Measurements from ENCODE around the gene TIMM44.
"Not testable (repeated sequence)": the region's sequence is repeated elsewhere in the genome, so short reads cannot be mapped to it uniquely, and the experiment has no call there.

Gene TIMM44

DNA sequence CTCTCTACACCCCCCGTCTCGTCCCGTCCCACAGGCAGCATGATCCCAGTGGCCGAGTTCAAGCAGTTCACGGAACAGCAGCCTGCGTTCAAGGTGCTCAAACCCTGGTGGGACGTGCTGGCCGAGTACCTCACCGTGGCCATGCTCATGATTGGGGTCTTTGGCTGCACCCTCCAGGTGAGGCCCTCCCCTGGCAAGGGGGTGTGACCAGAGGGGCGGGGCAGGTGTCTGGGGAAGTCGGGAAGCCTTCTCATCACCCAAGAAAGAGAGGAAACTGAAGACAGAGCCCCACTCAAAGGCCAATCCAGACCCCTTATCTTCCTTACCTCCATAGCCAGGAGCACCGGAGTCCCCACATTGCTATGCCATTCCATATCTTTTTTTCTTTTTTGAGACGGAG, 47.9 kb downstream of the TIMM44 start:
- no peak for DNase-seq (ENCODE audit: extremely low spot score)
- POLR2A ChIA-PET: no interaction called here
- CTCF ChIA-PET: no interaction called here
- TF ChIP-seq, protein P1, sequence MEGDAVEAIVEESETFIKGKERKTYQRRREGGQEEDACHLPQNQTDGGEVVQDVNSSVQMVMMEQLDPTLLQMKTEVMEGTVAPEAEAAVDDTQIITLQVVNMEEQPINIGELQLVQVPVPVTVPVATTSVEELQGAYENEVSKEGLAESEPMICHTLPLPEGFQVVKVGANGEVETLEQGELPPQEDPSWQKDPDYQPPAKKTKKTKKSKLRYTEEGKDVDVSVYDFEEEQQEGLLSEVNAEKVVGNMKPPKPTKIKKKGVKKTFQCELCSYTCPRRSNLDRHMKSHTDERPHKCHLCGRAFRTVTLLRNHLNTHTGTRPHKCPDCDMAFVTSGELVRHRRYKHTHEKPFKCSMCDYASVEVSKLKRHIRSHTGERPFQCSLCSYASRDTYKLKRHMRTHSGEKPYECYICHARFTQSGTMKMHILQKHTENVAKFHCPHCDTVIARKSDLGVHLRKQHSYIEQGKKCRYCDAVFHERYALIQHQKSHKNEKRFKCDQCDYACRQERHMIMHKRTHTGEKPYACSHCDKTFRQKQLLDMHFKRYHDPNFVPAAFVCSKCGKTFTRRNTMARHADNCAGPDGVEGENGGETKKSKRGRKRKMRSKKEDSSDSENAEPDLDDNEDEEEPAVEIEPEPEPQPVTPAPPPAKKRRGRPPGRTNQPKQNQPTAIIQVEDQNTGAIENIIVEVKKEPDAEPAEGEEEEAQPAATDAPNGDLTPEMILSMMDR (IDR thresholded peaks at IDR 0.05; ENCODE audit: control extremely low read depth, extremely low read depth, low read depth, missing control alignments): no peak

DNA sequence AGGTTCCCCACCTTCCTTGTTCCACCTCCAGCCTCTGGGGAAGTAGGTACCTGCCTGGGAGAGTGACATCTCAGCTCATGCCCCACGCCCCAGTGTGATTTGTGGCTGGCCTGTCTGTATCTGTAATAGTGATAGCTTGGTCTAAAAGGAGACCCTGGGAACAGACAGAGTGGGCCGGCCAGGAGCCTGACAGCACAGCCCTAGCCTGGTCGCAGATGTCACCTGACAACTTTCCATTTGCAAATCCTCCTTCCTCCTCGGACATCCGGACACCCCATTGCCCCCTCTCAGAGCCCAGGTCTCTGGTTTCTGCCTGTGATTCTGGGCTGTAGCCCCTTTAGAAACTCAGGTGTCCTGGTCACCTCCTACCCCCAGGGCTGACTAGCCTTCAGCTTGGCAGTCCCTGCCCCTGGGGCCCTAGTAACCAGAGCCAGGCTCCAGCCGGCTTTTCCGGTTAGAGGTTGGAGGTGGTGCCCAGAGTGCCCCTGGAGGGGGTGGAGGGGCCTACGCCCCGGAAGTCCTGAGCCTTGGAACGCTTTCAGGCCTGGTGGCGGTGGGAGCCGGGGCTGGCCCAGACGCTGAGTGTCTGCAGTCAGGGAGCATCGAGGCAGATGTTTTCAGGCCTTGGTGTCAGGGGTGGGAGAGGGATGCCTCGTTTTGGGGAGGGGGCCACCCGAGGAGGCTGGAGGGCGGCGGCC, 48.7 kb downstream of the TIMM44 start:
- no peak for DNase-seq (ENCODE audit: extremely low spot score)
- POLR2A ChIA-PET: no interaction called here
- TF ChIP-seq, protein P1 (IDR thresholded peaks at IDR 0.05; ENCODE audit: control extremely low read depth, extremely low read depth, low read depth, missing control alignments): no peak
- CTCF ChIA-PET: interaction anchor here (1.0 to 2.1 kb wide), 5 partner anchors 9 to 42 kb away, joined by 3 to 6 read pairs (median 4); partner anchors contain the start of gene MAP2K7

GRCh38 chr19:7893362-7894101, 49.9 kb downstream of the TIMM44 start:
- DNase-seq (ENCODE audit: extremely low spot score): not testable (repeated sequence)

DNA sequence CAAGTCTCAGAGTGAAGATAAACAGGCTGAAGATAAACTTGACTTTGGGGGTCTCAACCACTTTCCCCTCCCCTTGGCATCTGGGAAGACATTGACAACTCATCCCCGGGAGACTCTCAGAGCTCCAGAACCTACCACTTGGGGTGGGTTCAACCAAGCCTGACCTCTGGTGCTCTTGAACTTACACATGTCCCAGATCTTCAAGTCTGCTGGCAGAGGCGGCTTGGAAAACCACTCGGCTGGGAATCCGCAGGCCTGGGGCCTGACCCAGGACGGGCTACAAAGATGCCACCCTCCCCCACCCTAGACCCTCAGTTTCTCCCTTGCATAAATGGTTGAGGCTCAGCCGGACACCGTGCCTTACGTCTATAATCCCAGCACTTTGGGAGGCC, 54.6 kb downstream of the TIMM44 start:
- ChIA-PET POLR2A (no interaction called here), CTCF (interaction anchor here (0.7 to 1.6 kb wide), 2 partner anchors 10 to 1046 kb away, joined by 3 to 5 read pairs; no protein-coding TSS in a partner anchor)
- no peak for DNase-seq (ENCODE audit: extremely low spot score)
- TF ChIP-seq, protein P1 (IDR thresholded peaks at IDR 0.05; ENCODE audit: control extremely low read depth, extremely low read depth, low read depth, missing control alignments): no peak

More at GRCh38 chr19:7893362-7894101, 49.9 kb downstream of the TIMM44 start:
- CTCF ChIA-PET: interaction anchor here (1.4 to 2.5 kb wide), 4 partner anchors 8 to 24 kb away, joined by 4 to 11 read pairs (median 5); partner anchors contain the start of gene MAP2K7
- POLR2A ChIA-PET: not testable (repeated sequence)

DNA sequence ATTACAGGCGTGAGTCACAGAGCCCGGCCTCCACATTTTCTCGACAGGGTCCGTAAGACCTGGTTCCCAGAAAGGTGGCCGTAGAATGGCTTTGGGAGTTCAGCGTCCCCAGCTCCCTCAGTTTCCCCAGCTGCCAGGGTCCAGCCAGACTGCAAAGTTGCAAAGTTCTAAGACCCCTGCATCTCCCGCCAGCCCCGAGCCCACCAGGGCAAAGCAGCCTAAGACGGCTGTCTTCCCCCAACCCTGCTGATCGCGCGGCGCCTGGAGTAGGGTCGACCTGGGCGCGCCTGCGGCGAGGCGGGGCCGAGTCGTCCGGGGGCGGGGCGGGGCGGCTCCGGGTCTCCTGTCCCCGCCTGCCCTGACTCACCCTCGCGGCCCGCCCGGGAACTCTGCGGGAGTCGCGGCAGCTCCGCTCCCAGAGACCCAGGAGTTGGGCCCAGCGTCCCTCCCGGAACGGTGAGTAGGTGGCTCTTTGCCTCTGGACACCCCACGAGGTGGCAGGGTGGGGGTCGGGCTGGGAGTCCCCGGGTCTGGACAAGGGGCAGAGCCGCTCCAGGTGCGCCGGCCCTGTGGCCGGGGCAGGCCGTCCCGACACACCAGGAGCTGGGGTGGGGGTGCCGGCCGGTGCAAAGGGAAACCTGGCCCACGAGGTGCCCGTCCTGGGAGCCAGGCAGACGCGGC, 55.2 kb downstream of the TIMM44 start, which contains the start of gene LRRC8E:
Gene LRRC8E (plus strand): TSS at position 366 of the 681 bp plus-strand sequence. CDS start 7,094 bp downstream, outside the sequence.
- ChIA-PET POLR2A (no interaction called here), CTCF (interaction anchor here (1.6 kb wide), 1 partner anchor 11 kb away, joined by 5 read pairs; no protein-coding TSS in a partner anchor)
- TF ChIP-seq, protein P1 (IDR thresholded peaks at IDR 0.05; ENCODE audit: control extremely low read depth, extremely low read depth, low read depth, missing control alignments): no peak
- no peak for DNase-seq (ENCODE audit: extremely low spot score)

- CTCF ChIA-PET: interaction anchor here (5.3 kb wide), 1 partner anchor 19 kb away, joined by 25 read pairs; no protein-coding TSS in a partner anchor
- no peak for DNase-seq (ENCODE audit: extremely low spot score)
- TF ChIP-seq, protein P1 (IDR thresholded peaks at IDR 0.05; ENCODE audit: control extremely low read depth, extremely low read depth, low read depth, missing control alignments): no peak
Observed at GRCh38 chr19:7887408-7888144, 55.9 kb downstream of the TIMM44 start.

More at GRCh38 chr19:7887408-7888144, 55.9 kb downstream of the TIMM44 start:
- POLR2A ChIA-PET: no interaction called here
